Calu3 (cell line): ENCODE measurements around the gene ATXN2L. TPM values are rescaled to one million over a fixed set of nuclear protein-coding genes. Genes with fewer than 3 reads are reported as not detected.
A peak's percentile ranks its signal among the peaks of the same experiment; 100 is the strongest.

Experiments used
- BruUV-seq: library from RNA; stranded (reverse); fragments of 400-500 nt; replicated peaks from 2 replicates; lab custom pipeline; 2021; lab: Mats Ljungman, UMichigan
- CTCF ChIA-PET: fragments of 300-600 bp; sonication (Branson Sonifier 250); formaldehyde crosslinking; loops from one replicate; lab custom pipeline; 2022; ENCODE audit warnings: antibody characterized with exemption; lab: Charles Lee
- DNase-seq: peaks from one replicate; pipeline ENCODE4 v3.0.0; 2022
- H3K27ac Mint-ChIP-seq: one replicate; pipeline ENCODE4 v1.8.0; 2022; ENCODE audit warnings: mixed read lengths; ENCODE audit not compliant: unreplicated experiment
- H3K27me3 Mint-ChIP-seq: one replicate; pipeline ENCODE4 v1.8.0; 2022; ENCODE audit warnings: mixed read lengths; ENCODE audit not compliant: unreplicated experiment
- H3K36me3 Mint-ChIP-seq: one replicate; pipeline ENCODE4 v1.8.0; 2022; ENCODE audit warnings: mild to moderate bottlenecking, moderate library complexity, mixed read lengths; ENCODE audit not compliant: insufficient read depth, unreplicated experiment
- H3K4me1 Mint-ChIP-seq: one replicate; pipeline ENCODE4 v1.8.0; 2022; ENCODE audit warnings: mild to moderate bottlenecking, low read depth, mixed read lengths; ENCODE audit not compliant: unreplicated experiment
- H3K4me3 Mint-ChIP-seq: one replicate; pipeline ENCODE4 v1.8.0; 2022; ENCODE audit warnings: mild to moderate bottlenecking, low read depth, moderate library complexity, mixed read lengths; ENCODE audit not compliant: unreplicated experiment
- H3K9me3 Mint-ChIP-seq: one replicate; pipeline ENCODE4 v1.8.0; 2022; ENCODE audit warnings: low read depth, mixed read lengths; ENCODE audit not compliant: unreplicated experiment
- CTCF ChIP-seq: fragments of 200-600 bp; IDR thresholded peaks from one replicate; pipeline ENCODE4 v1.8.0; 2022; ENCODE audit warnings: antibody characterized with exemption; ENCODE audit not compliant: unreplicated experiment
- intact Hi-C: fragments of 100-400 bp; cut with micrococcal nuclease; formaldehyde crosslinking; loops from one replicate; pipeline ENCODE4 v1.10.0; 2022; ENCODE audit not compliant: unreplicated experiment
- total RNA-seq: library from RNA; stranded (reverse); gene quantifications from 2 replicates; pipeline ENCODE4 v1.2.3, GENCODE V29; 2022

The ATXN2L gene
- total RNA-seq, 1 experiment from 2014 or later: 276 TPM

DNA sequence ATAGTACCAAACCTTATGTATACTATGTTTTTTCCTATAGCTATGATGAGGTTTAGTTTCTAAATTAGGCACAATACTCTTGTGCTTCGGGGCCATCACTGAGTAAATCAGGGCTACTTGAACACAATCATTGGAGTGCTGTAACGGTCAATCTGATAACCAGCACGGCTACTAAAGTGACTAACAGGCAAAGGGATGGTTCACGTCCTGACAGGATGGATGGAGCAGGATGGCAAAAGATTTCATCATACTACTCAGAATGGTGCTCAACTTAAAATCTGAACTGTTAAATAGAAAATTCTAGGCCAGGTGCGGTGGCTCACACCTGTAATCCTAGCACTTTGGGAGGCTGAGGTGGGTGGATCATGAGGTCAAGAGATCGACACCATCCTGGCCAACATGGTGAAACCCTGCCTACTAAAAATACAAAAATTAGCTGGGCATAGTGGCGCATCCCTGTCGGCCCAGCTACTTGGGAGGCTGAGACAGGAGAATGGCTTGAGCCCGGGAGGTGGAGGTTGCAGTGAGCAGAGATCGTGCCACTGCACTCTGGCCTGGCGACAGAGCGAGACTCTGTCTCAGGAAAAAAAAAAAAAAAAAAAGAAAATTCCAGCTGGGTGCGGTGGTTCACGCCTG lies 16.3 kb downstream of the ATXN2L start:
- H3K27me3 Mint-ChIP-seq: no peaks in the 10 kb centered on the region
- no peak for DNase-seq
- intact Hi-C loops: no loop called here
- CTCF ChIA-PET: no interaction called here
- H3K4me1 Mint-ChIP-seq: peaks cover under 1% of the 10 kb centered on the region
- no peak overlapping the region for H3K4me3 Mint-ChIP-seq
- no TSS peak for BruUV-seq
- H3K9me3 Mint-ChIP-seq: no peaks in the 10 kb centered on the region
- no peak for TF ChIP-seq CTCF
- peaks cover 92% of the 10 kb centered on the region for H3K36me3 Mint-ChIP-seq
- H3K27ac Mint-ChIP-seq: peak overlapping the region; percentile 23

GRCh38 chr16:28839899-28840298 lies 17.1 kb downstream of the ATXN2L start:
- intact Hi-C loops: no loop called here
- no peak for DNase-seq
- Mint-ChIP-seq H3K9me3 (no peaks in the 10 kb centered on the region), H3K4me3 (no peak overlapping the region), H3K36me3 (peaks cover 92% of the 10 kb centered on the region), H3K27me3 (no peaks in the 10 kb centered on the region), H3K4me1 (peaks cover 8% of the 10 kb centered on the region), H3K27ac (peak overlapping the region; percentile 42)
- CTCF ChIA-PET: no interaction called here
- no TSS peak for BruUV-seq
- TF ChIP-seq CTCF: no peak

DNA sequence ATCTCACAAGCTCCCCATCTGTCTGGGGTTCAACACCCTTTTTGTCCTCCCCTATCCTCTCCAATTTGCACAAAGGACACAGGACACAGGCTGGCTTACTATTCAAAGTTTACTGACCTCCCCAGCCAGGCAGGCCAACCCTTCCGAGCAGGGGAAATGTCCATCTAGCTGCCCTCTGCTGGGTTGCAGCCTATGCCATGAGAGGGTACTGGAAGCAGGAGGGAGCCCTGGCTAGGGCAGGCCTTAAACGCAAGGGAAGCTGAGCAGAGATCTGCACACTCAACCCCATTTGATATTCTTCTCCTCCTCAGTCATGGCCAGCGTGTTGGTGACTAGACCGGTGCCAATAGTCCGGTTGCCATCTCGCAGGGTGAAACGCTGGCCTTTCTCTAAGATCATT lies 19.9 kb downstream of the ATXN2L start:
- intact Hi-C loops: no loop called here
- no peak for DNase-seq
- BruUV-seq: no TSS peak
- H3K4me1 Mint-ChIP-seq: peaks cover 20% of the 10 kb centered on the region
- CTCF ChIA-PET: interaction anchor here (1.2 kb wide), 1 partner anchor 19 kb away, joined by 3 read pairs; no protein-coding TSS in a partner anchor
- H3K9me3 Mint-ChIP-seq: no peaks in the 10 kb centered on the region
- H3K27me3 Mint-ChIP-seq: no peaks in the 10 kb centered on the region
- H3K4me3 Mint-ChIP-seq: no peak overlapping the region
- TF ChIP-seq CTCF: no peak
- peak overlapping the region; percentile 22 for H3K27ac Mint-ChIP-seq
- H3K36me3 Mint-ChIP-seq: peaks cover 86% of the 10 kb centered on the region

DNA sequence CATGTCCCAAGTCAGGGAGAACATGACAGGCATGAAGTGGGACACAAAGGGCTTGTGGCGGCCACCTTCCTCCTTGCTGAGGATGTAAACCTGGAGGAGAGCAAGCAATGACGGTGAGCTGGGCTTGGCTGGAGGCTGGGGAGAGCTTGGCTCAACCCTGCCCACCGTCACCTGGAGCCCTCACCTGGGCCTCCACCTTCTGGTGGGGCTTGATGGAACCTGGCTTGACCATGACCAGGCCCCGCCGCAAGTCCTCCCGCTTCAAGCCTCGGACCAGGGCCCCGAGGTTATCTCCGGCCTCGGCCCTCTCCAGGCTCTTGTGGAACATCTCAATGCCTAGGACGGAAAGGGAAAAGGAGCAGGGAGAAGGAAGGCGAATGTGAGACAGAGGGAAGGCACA lies 21.0 kb downstream of the ATXN2L start:
- Mint-ChIP-seq H3K9me3 (no peaks in the 10 kb centered on the region), H3K36me3 (peaks cover 75% of the 10 kb centered on the region), H3K27ac (peak overlapping the region; percentile 99), H3K4me3 (no peak overlapping the region), H3K27me3 (no peaks in the 10 kb centered on the region), H3K4me1 (peaks cover 20% of the 10 kb centered on the region)
- no peak for DNase-seq
- TF ChIP-seq CTCF: no peak
- BruUV-seq: no TSS peak
- intact Hi-C loops: no loop called here
- CTCF ChIA-PET: no interaction called here
